Endothelial cell of umbilical vein (primary cell): ENCODE data around the gene ADAMTS17. TPM values are rescaled to one million over a fixed set of nuclear protein-coding genes. Genes with fewer than 3 reads are reported as not detected.

Experiments
- BruUV-seq: library from RNA; stranded (reverse); fragments of 400-500 nt; replicated peaks from 2 replicates; lab custom pipeline; 2021; lab: Mats Ljungman, UMichigan
- CTCF ChIA-PET: fragments of 300-600, 350-600 bp; sonication (Branson Sonifier 250); formaldehyde crosslinking; loops from one replicate; lab custom pipeline; 2021; ENCODE audit warnings: antibody characterized with exemption, inconsistent platforms; lab: Charles Lee
- POLR2A ChIA-PET: fragments of 300-600, 350-600 bp; sonication (Branson Sonifier 250); formaldehyde crosslinking; loops from one replicate; lab custom pipeline; 2021; ENCODE audit warnings: antibody characterized with exemption, inconsistent platforms; lab: Charles Lee
- DNase-seq: peaks from one replicate; pipeline ENCODE4 v3.0.0-alpha.2; 2011; ENCODE audit warnings: low read depth, low spot score
- FAIRE-seq: peaks from 2 replicates; lab custom pipeline; 2011; peaks lifted over from hg19 to GRCh38; lab: Jason Lieb, UNC
- H2AFZ ChIP-seq: 2 replicates; pipeline ENCODE4 v1.6.0; 2012; ENCODE audit warnings: low read depth, low read length, control low read depth, inconsistent platforms
- H3K27ac ChIP-seq: 2 replicates; pipeline ENCODE4 v1.5.1; 2011; ENCODE audit warnings: low read depth, mild to moderate bottlenecking, control low read depth, low read length, moderate library complexity; ENCODE audit not compliant: insufficient read depth
- H3K27me3 ChIP-seq, 2 experiments: 2 replicates each; pipeline versions ENCODE4 v1.6.0 to v1.6.1; 2011; ENCODE audit warnings: low read length in 2 of 2, mixed read lengths in 1 of 2; ENCODE audit not compliant: control insufficient read depth in 2 of 2, insufficient read depth in 2 of 2
- H3K36me3 ChIP-seq, 2 experiments: 2 replicates in 1 of 2; 3 replicates in 1 of 2; pipeline ENCODE4 v1.5.1; 2011; ENCODE audit warnings: low read length in 2 of 2, mild to moderate bottlenecking in 1 of 2, moderate library complexity in 1 of 2; ENCODE audit not compliant: control insufficient read depth in 2 of 2, insufficient read depth in 2 of 2; ENCODE audit errors: extremely low read depth in 1 of 2
- H3K4me1 ChIP-seq: 3 replicates; pipeline ENCODE4 v1.5.1; 2011; ENCODE audit warnings: mild to moderate bottlenecking, low read length; ENCODE audit not compliant: control insufficient read depth, insufficient read depth; ENCODE audit errors: extremely low read depth
- H3K4me2 ChIP-seq: 2 replicates; pipeline ENCODE4 v1.6.1; 2011; ENCODE audit warnings: low read length, control low read depth, mixed read lengths; ENCODE audit not compliant: insufficient read depth
- H3K4me3 ChIP-seq, 3 experiments: fragments of 200-600 bp in 1 of 3; sonication (generic), shearing (Covaris generic) in 1 of 3; replicated peaks in 1 of 3; 2 replicates each; pipeline ENCODE4 v1.5.1; 2011 to 2016; ENCODE audit warnings: control low read depth in 3 of 3, low read length in 3 of 3, mild to moderate bottlenecking in 2 of 3, inconsistent platforms in 1 of 3, low read depth in 1 of 3, moderate library complexity in 1 of 3; ENCODE audit not compliant: insufficient read depth in 1 of 3
- H3K79me2 ChIP-seq: 2 replicates; pipeline ENCODE4 v1.6.0; 2012; ENCODE audit warnings: low read length, inconsistent platforms; ENCODE audit not compliant: control insufficient read depth, insufficient read depth
- H3K9ac ChIP-seq: replicated peaks from 2 replicates; pipeline ENCODE3; 2011; ENCODE audit warnings: low read length, control low read depth; ENCODE audit not compliant: insufficient read depth; ENCODE audit errors: extremely low read depth
- H3K9me1 ChIP-seq: replicated peaks from 3 replicates; pipeline ENCODE4 v1.6.0; 2011; ENCODE audit warnings: mild to moderate bottlenecking, low read length; ENCODE audit not compliant: control insufficient read depth, insufficient read depth; ENCODE audit errors: extremely low read depth
- H3K9me3 ChIP-seq: replicated peaks from 2 replicates; pipeline ENCODE4 v1.5.1; 2012; ENCODE audit warnings: low read length, inconsistent platforms; ENCODE audit not compliant: control insufficient read depth, insufficient read depth
- H4K20me1 ChIP-seq: replicated peaks from 2 replicates; pipeline ENCODE3; 2011; ENCODE audit warnings: mild to moderate bottlenecking, low read length; ENCODE audit not compliant: control insufficient read depth, insufficient read depth; ENCODE audit errors: extremely low read depth
- FOS ChIP-seq: IDR thresholded peaks from 2 replicates; pipeline ENCODE4 v1.6.1; 2011; ENCODE audit warnings: mild to moderate bottlenecking, low read length, moderate library complexity, borderline replicate concordance; ENCODE audit not compliant: insufficient read depth
- MAX ChIP-seq: IDR thresholded peaks from 2 replicates; pipeline ENCODE4 v1.6.1; 2011; ENCODE audit not compliant: insufficient read depth, insufficient read length
- MYC ChIP-seq: IDR thresholded peaks from one replicate; pipeline ENCODE4 v1.6.1; 2011; ENCODE audit warnings: mild to moderate bottlenecking, low read depth, low read length
- dilution Hi-C: fragments of 300-500 bp; cut with MboI; formaldehyde crosslinking; loops from one replicate; pipeline ENCODE4 v1.15.0; 2019; ENCODE audit warnings: low sequenced_read_pairs; ENCODE audit not compliant: extremely low pct_ligation_motif_present
- intact Hi-C: fragments of 100-400 bp; cut with micrococcal nuclease; formaldehyde crosslinking; loops from one replicate; pipeline ENCODE4 v1.10.0; 2022
- polyA plus RNA-seq, 4 experiments: library from polyadenylated mRNA; depleted of rRNA in 3 of 4; stranded (reverse) in 3 of 4; unstranded in 1 of 4; fragments of >200 nt; gene quantifications; 2 replicates each; pipeline versions ENCODE4 v1.2.1 to v1.2.3, GENCODE V29; 2011 to 2012; ENCODE audit warnings: missing spikeins in 1 of 4
- total RNA-seq: library from RNA; stranded (reverse); gene quantifications from 2 replicates; pipeline ENCODE4 v1.2.3, GENCODE V29; 2021

Gene ADAMTS17
- total and polyA plus RNA-seq, 2 donors (not counting 3 experiments of a cell fraction or from before 2014, with no cell fraction given): 0.12 TPM; not detected in 1

- no peaks in the 10 kb centered on the region for H3K4me1 ChIP-seq
- POLR2A ChIA-PET: no interaction called here
- no peak for FAIRE-seq
- no peaks in the 10 kb centered on the region for H3K27me3 ChIP-seq
- no peak for DNase-seq
- dilution Hi-C loops (no loop called here), intact Hi-C loops (no loop called here)
- no TSS peak for BruUV-seq
- CTCF ChIA-PET: no interaction called here
- no peak overlapping the region for H2AFZ ChIP-seq
- H3K9me3 ChIP-seq: no peaks in the 10 kb centered on the region
- H3K27ac ChIP-seq: no peak overlapping the region
- H4K20me1 ChIP-seq: no peaks in the 10 kb centered on the region
- H3K9ac ChIP-seq: no peak overlapping the region
- TF ChIP-seq FOS: no peak
- H3K4me3 ChIP-seq: no peak overlapping the region
- H3K79me2 ChIP-seq: no peaks in the 10 kb centered on the region
- H3K4me2 ChIP-seq: no peak overlapping the region
- H3K36me3 ChIP-seq: no peaks in the 10 kb centered on the region
- no peaks in the 10 kb centered on the region for H3K9me1 ChIP-seq
Observed at GRCh38 chr15:100249096-100249815, 92.5 kb downstream of the ADAMTS17 start.

- no peak for FAIRE-seq
- dilution Hi-C loops: no loop called here
- BruUV-seq: no TSS peak
Observed at GRCh38 chr15:100248236-100248635, 93.5 kb downstream of the ADAMTS17 start.

More at GRCh38 chr15:100248236-100248635, 93.5 kb downstream of the ADAMTS17 start:
- Histone ChIP-seq H4K20me1 (no peaks in the 10 kb centered on the region), H3K4me2 (no peak overlapping the region), H3K27me3 (no peaks in the 10 kb centered on the region), H3K9me1 (no peaks in the 10 kb centered on the region), H3K79me2 (no peaks in the 10 kb centered on the region), H3K4me1 (no peaks in the 10 kb centered on the region), H3K4me3 (no peak overlapping the region), H3K9me3 (no peaks in the 10 kb centered on the region), H2AFZ (no peak overlapping the region), H3K9ac (no peak overlapping the region), H3K27ac (no peak overlapping the region), H3K36me3 (no peaks in the 10 kb centered on the region)
- ChIA-PET CTCF (no interaction called here), POLR2A (no interaction called here)
- TF ChIP-seq MYC: no peak
- no peak for TF ChIP-seq MAX
- intact Hi-C loops: no loop called here
- DNase-seq: no peak
